Measurements from ENCODE around the gene EIF2B2. TPM values are rescaled to one million over a fixed set of nuclear protein-coding genes. Genes with fewer than 3 reads are reported as not detected.

The EIF2B2 gene
- total and polyA plus RNA-seq, 9 of the 15 experiments (the other 6 are each of a cell fraction or from before 2014, with no cell fraction given) = 10.6 to 94.1 (median 38.9) TPM

- TF ChIP-seq CSDE1 (IDR thresholded peaks at IDR 0.05) = no peak
- TF ChIP-seq CTCF (IDR thresholded peaks at IDR 0.05 in 2 of 3, conservative IDR thresholded peaks at IDR 0.05 in 1 of 3; ENCODE audit: insufficient read depth in 2 of 3, low read depth in 1 of 3, low read length in 3 of 3) = no peak
- TF ChIP-seq ZNF512 (tag; IDR thresholded peaks at IDR 0.05) = no peak
- TF ChIP-seq CBFA2T3 (IDR thresholded peaks at IDR 0.05) = peak; percentile 55
- peak; percentile 32; the same call in 1 of the 2 replicates for TF ChIP-seq ZNF316 (IDR thresholded peaks at IDR 0.05)
- no peak for TF ChIP-seq ZFP30 (CRISPR knock-in tag; IDR thresholded peaks at IDR 0.05; ENCODE audit: borderline replicate concordance)
- TF ChIP-seq ZNF24 (IDR thresholded peaks at IDR 0.05) = no peak
- TF ChIP-seq ZNF644 (tag; IDR thresholded peaks at IDR 0.05; ENCODE audit: low read depth) = no peak
- TF ChIP-seq ZNF175 (CRISPR knock-in tag; IDR thresholded peaks at IDR 0.05; ENCODE audit: low read depth) = peak; percentile 78; the same call in 1 of the 2 replicates
- no peak for TF ChIP-seq MECOM (CRISPR knock-in tag; IDR thresholded peaks at IDR 0.05)
- TF ChIP-seq, protein P1, sequence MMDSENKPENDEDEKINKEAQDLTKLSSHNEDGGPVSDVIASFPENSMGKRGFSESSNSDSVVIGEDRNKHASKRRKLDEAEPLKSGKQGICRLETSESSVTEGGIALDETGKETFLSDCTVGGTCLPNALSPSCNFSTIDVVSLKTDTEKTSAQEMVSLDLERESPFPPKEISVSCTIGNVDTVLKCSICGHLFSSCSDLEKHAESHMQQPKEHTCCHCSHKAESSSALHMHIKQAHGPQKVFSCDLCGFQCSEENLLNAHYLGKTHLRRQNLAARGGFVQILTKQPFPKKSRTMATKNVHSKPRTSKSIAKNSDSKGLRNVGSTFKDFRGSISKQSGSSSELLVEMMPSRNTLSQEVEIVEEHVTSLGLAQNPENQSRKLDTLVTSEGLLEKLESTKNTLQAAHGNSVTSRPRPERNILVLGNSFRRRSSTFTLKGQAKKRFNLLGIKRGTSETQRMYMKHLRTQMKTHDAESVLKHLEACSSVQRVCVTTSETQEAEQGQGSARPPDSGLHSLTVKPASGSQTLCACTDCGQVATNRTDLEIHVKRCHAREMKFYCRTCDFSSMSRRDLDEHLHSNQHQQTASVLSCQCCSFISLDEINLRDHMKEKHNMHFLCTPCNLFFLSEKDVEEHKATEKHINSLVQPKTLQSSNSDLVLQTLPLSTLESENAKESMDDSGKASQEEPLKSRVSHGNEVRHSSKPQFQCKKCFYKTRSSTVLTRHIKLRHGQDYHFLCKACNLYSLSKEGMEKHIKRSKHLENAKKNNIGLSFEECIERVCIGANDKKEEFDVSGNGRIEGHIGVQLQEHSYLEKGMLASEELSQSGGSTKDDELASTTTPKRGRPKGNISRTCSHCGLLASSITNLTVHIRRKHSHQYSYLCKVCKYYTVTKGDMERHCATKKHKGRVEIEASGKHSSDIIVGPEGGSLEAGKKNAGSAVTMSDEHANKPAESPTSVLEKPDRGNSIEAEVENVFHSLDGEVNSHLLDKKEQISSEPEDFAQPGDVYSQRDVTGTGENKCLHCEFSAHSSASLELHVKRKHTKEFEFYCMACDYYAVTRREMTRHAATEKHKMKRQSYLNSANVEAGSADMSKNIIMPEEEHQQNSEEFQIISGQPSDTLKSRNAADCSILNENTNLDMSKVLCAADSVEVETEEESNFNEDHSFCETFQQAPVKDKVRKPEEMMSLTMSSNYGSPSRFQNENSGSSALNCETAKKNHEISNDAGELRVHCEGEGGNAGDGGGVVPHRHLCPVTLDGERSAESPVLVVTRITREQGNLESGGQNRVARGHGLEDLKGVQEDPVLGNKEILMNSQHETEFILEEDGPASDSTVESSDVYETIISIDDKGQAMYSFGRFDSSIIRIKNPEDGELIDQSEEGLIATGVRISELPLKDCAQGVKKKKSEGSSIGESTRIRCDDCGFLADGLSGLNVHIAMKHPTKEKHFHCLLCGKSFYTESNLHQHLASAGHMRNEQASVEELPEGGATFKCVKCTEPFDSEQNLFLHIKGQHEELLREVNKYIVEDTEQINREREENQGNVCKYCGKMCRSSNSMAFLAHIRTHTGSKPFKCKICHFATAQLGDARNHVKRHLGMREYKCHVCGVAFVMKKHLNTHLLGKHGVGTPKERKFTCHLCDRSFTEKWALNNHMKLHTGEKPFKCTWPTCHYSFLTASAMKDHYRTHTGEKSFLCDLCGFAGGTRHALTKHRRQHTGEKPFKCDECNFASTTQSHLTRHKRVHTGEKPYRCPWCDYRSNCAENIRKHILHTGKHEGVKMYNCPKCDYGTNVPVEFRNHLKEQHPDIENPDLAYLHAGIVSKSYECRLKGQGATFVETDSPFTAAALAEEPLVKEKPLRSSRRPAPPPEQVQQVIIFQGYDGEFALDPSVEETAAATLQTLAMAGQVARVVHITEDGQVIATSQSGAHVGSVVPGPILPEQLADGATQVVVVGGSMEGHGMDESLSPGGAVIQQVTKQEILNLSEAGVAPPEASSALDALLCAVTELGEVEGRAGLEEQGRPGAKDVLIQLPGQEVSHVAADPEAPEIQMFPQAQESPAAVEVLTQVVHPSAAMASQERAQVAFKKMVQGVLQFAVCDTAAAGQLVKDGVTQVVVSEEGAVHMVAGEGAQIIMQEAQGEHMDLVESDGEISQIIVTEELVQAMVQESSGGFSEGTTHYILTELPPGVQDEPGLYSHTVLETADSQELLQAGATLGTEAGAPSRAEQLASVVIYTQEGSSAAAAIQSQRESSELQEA (IDR thresholded peaks at IDR 0.05; ENCODE audit: low read depth) = no peak
- TF ChIP-seq SLC30A9 (CRISPR knock-in tag; IDR thresholded peaks at IDR 0.05) = no peak
- TF ChIP-seq MYNN (IDR thresholded peaks at IDR 0.05) = no peak
- no peak for TF ChIP-seq MYNN (CRISPR knock-in tag; IDR thresholded peaks at IDR 0.05)
- TF ChIP-seq, protein P2, sequence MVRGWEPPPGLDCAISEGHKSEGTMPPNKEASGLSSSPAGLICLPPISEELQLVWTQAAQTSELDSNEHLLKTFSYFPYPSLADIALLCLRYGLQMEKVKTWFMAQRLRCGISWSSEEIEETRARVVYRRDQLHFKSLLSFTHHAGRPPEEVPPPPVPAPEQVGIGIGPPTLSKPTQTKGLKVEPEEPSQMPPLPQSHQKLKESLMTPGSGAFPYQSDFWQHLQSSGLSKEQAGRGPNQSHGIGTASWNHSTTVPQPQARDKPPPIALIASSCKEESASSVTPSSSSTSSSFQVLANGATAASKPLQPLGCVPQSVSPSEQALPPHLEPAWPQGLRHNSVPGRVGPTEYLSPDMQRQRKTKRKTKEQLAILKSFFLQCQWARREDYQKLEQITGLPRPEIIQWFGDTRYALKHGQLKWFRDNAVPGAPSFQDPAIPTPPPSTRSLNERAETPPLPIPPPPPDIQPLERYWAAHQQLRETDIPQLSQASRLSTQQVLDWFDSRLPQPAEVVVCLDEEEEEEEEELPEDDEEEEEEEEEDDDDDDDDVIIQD (CRISPR knock-in tag; IDR thresholded peaks at IDR 0.05) = no peak
- TF ChIP-seq, protein P3, sequence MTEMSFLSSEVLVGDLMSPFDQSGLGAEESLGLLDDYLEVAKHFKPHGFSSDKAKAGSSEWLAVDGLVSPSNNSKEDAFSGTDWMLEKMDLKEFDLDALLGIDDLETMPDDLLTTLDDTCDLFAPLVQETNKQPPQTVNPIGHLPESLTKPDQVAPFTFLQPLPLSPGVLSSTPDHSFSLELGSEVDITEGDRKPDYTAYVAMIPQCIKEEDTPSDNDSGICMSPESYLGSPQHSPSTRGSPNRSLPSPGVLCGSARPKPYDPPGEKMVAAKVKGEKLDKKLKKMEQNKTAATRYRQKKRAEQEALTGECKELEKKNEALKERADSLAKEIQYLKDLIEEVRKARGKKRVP (CRISPR knock-in tag; IDR thresholded peaks at IDR 0.05) = no peak
Measured at GRCh38 chr14:75025082-75025481, 22.4 kb downstream of the EIF2B2 start (continued).
